Right atrium auricular region (tissue), 2 donors: Measurements from ENCODE around the gene C19orf81. TPM values are rescaled to one million over a fixed set of nuclear protein-coding genes. Genes with fewer than 3 reads are reported as not detected.
"Not testable (repeated sequence)": the region's sequence is repeated elsewhere in the genome, so short reads cannot be mapped to it uniquely, and the experiment has no call there.

Experiments
- DNase-seq: peaks from one replicate; pipeline ENCODE4 v3.0.0-alpha.2; 2019; ENCODE audit warnings: low spot score
- H3K27ac ChIP-seq, 2 donors: fragments of 200-600 bp; sonication (generic); 1 replicate in 1 of 2; 2 replicates in 1 of 2; pipeline ENCODE4 v1.5.1; 2016 to 2019
- H3K27me3 ChIP-seq, 2 donors: fragments of 200-600 bp; sonication (generic); one replicate each; pipeline versions ENCODE4 v1.5.1 to v1.6.0; 2017 to 2019
- H3K36me3 ChIP-seq: fragments of 200-600 bp; sonication (generic); one replicate; pipeline ENCODE4 v1.5.1; 2016
- H3K4me1 ChIP-seq, 2 donors: fragments of 200-600 bp; sonication (generic); one replicate each; pipeline versions ENCODE4 v1.5.1 to v1.6.0; 2017 to 2019
- H3K4me3 ChIP-seq, 2 donors: fragments of 200-600 bp; sonication (generic); 1 replicate in 1 of 2; 2 replicates in 1 of 2; pipeline ENCODE4 v1.5.1; 2017 to 2019; ENCODE audit warnings: mild to moderate bottlenecking in 1 of 2, moderate library complexity in 1 of 2
- H3K9me3 ChIP-seq, 2 donors: fragments of 200-600 bp; sonication (generic); one replicate each; pipeline ENCODE4 v1.5.1; 2019
- CTCF ChIP-seq, 2 donors: fragments of 200-600 bp; sonication (generic); IDR thresholded peaks; one replicate each; pipeline ENCODE4 v1.5.1; 2019; ENCODE audit warnings: antibody characterized with exemption in 2 of 2
- total RNA-seq, 2 donors: library from RNA; depleted of rRNA; stranded (reverse); fragments of >200 nt; gene quantifications; one replicate each; pipeline ENCODE4 v1.1.0, GENCODE V29; 2016

Gene C19orf81
- 1 to 10 TPM in 1 of 2 donors, not detected in 1; 4.6 TPM for total RNA-seq

GRCh38 chr19:50649433-50650391 is at the start of gene C19orf81:
Gene C19orf81, plus strand, starts transcription at chr19:50649445. Its CDS starts 0 bp downstream, at chr19:50649445.
- Histone ChIP-seq H3K27ac (no peak within 1 kb of the TSS), H3K4me3 (no peak within 1 kb of the TSS), H3K36me3 (no peaks in the 10 kb centered on the region), H3K4me1 (no peaks in the 10 kb centered on the region), H3K9me3 (no peaks in the 10 kb centered on the region), H3K27me3 (no peaks in the 10 kb centered on the region)
- no peak for TF ChIP-seq CTCF (IDR thresholded peaks at IDR 0.05)
- no peak for DNase-seq

DNA sequence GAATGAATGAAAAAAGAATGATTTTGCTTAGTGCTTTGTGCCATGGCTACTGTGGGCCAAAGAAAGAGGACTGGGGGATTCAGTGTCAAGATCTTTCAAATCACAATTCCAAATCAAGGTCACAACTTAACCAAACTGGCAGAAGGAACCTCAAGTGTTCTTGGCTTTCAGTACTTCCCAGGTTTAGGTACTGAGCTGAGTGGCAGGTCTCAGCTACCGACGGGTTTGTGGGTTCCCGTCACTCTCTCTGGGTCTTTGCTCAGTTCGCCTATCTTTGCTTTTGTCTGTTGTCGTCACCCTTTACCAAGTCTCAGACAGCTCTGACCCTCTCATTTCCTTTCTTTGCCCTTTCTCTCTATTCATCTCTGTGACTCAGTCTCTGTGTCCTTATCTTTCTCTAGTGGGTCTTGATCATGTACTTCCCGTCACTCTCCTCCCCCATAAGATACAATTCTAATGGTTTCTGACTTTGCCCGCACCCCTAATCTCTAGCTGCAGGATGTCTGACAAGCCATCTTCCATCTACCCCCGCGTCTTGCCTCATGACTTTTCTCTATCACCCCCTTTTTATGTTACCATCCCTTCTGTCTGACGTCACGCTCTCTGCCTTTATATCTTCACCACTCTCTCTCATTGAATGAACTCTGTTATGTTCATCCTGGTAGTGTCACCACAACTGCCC is 47.7 kb upstream of the C19orf81 start:
- H3K4me1 ChIP-seq = no peaks in the 10 kb centered on the region
- no peak for DNase-seq
- no peaks in the 10 kb centered on the region for H3K36me3 ChIP-seq

DNA sequence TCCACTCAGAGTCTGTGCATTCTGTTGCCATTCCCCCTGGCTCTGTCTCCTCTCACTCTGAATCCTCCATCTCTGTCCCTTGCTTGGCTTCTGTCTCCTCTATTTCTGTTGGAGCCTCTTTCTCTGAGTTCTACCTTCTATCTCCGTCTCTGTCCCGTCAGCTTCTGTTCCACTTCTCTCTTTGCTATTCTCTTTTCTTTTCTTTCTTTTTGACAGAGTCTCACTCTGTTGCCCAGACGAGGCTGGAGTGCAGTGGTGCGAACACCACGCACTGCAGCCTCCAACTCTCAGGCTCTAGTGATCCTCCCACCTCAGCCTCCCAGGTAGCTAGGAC is 47.2 kb upstream of the C19orf81 start:
- no peak for DNase-seq
- no peaks in the 10 kb centered on the region for H3K27me3 ChIP-seq

More for the DNA sequence above, 47.7 kb upstream of the C19orf81 start:
- H3K9me3 ChIP-seq = no peaks in the 10 kb centered on the region
- no peak overlapping the region for H3K4me3 ChIP-seq
- H3K27me3 ChIP-seq = no peaks in the 10 kb centered on the region
- no peak for TF ChIP-seq CTCF (IDR thresholded peaks at IDR 0.05)
- no peak overlapping the region for H3K27ac ChIP-seq

GRCh38 chr19:50602496-50602895 is 46.7 kb upstream of the C19orf81 start:
- H3K9me3 ChIP-seq = no peaks in the 10 kb centered on the region
- H3K4me1 ChIP-seq = no peaks in the 10 kb centered on the region
- no peak for DNase-seq
- no peaks in the 10 kb centered on the region for H3K27me3 ChIP-seq
- H3K4me3 ChIP-seq = no peak overlapping the region
- no peak overlapping the region for H3K27ac ChIP-seq
- no peak for TF ChIP-seq CTCF (IDR thresholded peaks at IDR 0.05)
- H3K36me3 ChIP-seq = no peaks in the 10 kb centered on the region

More for the DNA sequence above, 47.2 kb upstream of the C19orf81 start:
- no peaks in the 10 kb centered on the region for H3K4me1 ChIP-seq
- H3K36me3 ChIP-seq = no peaks in the 10 kb centered on the region
- H3K9me3 ChIP-seq = no peaks in the 10 kb centered on the region
- no peak overlapping the region for H3K27ac ChIP-seq
- TF ChIP-seq CTCF (IDR thresholded peaks at IDR 0.05) = no peak
- no peak overlapping the region for H3K4me3 ChIP-seq

DNA sequence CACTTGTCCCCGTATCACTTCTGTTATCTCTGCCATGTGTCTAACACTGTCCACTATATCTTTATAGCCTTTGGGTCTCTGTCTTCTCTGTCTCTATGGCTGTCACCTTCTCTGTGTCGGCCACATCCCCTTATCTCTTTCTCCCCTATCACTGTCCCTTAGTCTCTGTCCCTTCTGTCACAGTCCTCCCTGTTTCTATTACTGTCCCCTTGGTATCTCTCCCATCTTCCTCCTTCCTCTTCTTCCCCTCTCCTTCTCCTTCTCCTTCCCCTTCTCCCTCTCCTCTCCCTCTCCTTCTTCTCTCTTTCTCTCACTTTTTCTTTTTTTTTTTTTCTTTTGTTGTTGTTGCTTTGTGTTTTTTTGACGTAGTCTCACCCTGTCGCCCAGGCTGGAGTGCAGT is 46.3 kb upstream of the C19orf81 start:
- DNase-seq = no peak
- Histone ChIP-seq H3K36me3 (no peaks in the 10 kb centered on the region), H3K4me1 (no peaks in the 10 kb centered on the region), H3K9me3 (no peaks in the 10 kb centered on the region), H3K27me3 (no peaks in the 10 kb centered on the region), H3K4me3 (no peak overlapping the region), H3K27ac (no peak overlapping the region)
- no peak for TF ChIP-seq CTCF (IDR thresholded peaks at IDR 0.05)

DNA sequence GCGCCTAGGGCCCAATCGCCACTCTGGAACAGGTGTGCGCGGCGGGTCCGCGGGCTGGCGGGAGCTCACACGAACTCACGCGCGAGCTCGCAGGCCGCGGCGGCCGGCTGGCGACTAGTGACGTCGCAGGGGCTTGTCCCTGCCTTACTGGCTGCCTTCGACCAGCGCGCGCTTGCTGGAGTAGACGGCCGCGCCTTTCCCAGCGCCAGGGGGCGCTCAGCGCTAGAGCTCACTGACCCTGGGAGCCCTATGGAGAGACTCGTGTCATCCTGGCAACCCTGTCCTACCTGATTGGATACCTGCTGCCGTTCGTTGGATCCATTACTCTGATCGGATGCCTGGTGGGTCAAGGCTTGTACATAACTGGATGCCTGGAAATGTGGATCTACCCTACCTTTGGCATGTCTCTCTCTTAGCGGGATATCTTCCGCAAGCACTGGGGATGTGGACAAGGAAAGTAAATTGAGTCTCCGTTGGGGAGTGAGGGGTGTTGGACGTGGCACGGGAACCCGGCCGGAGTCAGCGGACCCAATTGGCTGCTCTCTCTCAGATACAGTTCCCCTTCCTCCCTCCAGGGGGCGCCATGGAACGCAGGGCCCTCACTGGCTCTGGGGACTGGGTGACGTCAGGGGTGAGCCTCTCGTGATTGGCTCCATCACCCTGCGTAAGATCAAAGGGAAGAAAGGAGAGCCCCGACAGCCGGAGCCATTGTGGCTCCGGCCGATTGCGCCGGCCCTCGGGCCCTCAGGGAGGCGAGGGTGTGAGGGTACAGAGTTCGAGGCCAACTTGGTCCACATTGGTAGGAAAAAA is 44.8 kb upstream of the C19orf81 start:
- not testable (repeated sequence) for H3K9me3 ChIP-seq, H3K4me1 ChIP-seq, H3K4me3 ChIP-seq, DNase-seq, H3K36me3 ChIP-seq, H3K27ac ChIP-seq, H3K27me3 ChIP-seq

GRCh38 chr19:50606059-50606836 is 43.0 kb upstream of the C19orf81 start:
- not testable (repeated sequence) for H3K4me3 ChIP-seq

More at GRCh38 chr19:50606059-50606836, 43.0 kb upstream of the C19orf81 start:
- H3K27me3 ChIP-seq, H3K9me3 ChIP-seq, H3K4me1 ChIP-seq, DNase-seq, H3K36me3 ChIP-seq, H3K27ac ChIP-seq: not testable (repeated sequence)
